HG02840 (cell line): ENCODE results near the gene IGFBP1.
"Not testable (repeated sequence)": the region's sequence is repeated elsewhere in the genome, so short reads cannot be mapped to it uniquely, and the experiment has no call there.

Source experiments
- ATAC-seq: cut with Tn5 transposase; IDR thresholded peaks from one replicate; pipeline ENCODE4 v1.9.1; 2021; ENCODE audit warnings: mild to moderate bottlenecking, moderate library complexity, moderate number of reproducible peaks; ENCODE audit not compliant: unreplicated experiment, low FRiP score

The IGFBP1 gene

GRCh38 chr7:45888185-45888992, at the start of gene IGFBP1:
IGFBP1 (plus strand) TSS chr7:45888488; CDS start chr7:45888653, 165 bp downstream.
- ATAC-seq, result no peak

- ATAC-seq, result not testable (repeated sequence)
Observed at GRCh38 chr7:45838852-45839251, 49.4 kb upstream of the IGFBP1 start.

- not testable (repeated sequence) for ATAC-seq
Observed at GRCh38 chr7:45841926-45842717, 46.2 kb upstream of the IGFBP1 start.

- not testable (repeated sequence) for ATAC-seq
Observed at GRCh38 chr7:45846536-45846935, 41.8 kb upstream of the IGFBP1 start.

GRCh38 chr7:45848734-45849133, 39.6 kb upstream of the IGFBP1 start:
- not testable (repeated sequence) for ATAC-seq

GRCh38 chr7:45852984-45853383, 35.3 kb upstream of the IGFBP1 start:
- not testable (repeated sequence) for ATAC-seq

GRCh38 chr7:45853491-45853890, 34.8 kb upstream of the IGFBP1 start:
- not testable (repeated sequence) for ATAC-seq

- not testable (repeated sequence) for ATAC-seq
Observed at GRCh38 chr7:45855680-45856079, 32.6 kb upstream of the IGFBP1 start.

GRCh38 chr7:45856888-45857287, 31.4 kb upstream of the IGFBP1 start:
- not testable (repeated sequence) for ATAC-seq

GRCh38 chr7:45863715-45864114, 24.6 kb upstream of the IGFBP1 start:
- no peak for ATAC-seq

- no peak for ATAC-seq
Observed at GRCh38 chr7:45865594-45866410, 22.5 kb upstream of the IGFBP1 start.

GRCh38 chr7:45867471-45867870, 20.8 kb upstream of the IGFBP1 start:
- ATAC-seq, result no peak

- ATAC-seq, result no peak
Observed at GRCh38 chr7:45869426-45869825, 18.9 kb upstream of the IGFBP1 start.

GRCh38 chr7:45872116-45873034, 15.9 kb upstream of the IGFBP1 start:
- no peak for ATAC-seq

- no peak for ATAC-seq
Observed at GRCh38 chr7:45873035-45873354, 15.3 kb upstream of the IGFBP1 start, which contains the start of gene CCDC201. CCDC201 (minus strand) TSS chr7:45873082; CDS start chr7:45873007, 75 bp downstream.

- ATAC-seq, result no peak
Observed at GRCh38 chr7:45873355-45873754, 14.9 kb upstream of the IGFBP1 start.

- no peak for ATAC-seq
Observed at GRCh38 chr7:45874408-45875131, 13.7 kb upstream of the IGFBP1 start.

- no peak for ATAC-seq
Observed at GRCh38 chr7:45876519-45876918, 11.8 kb upstream of the IGFBP1 start.
